PC-9 (cell line): ENCODE results near the gene NKAIN2.

Experiments used
- EZH2 ChIP-seq: fragments of 200-600 bp; sonication (generic); IDR thresholded peaks from 2 replicates; pipeline ENCODE4 v1.8.0; 2017; ENCODE audit warnings: antibody characterized with exemption, low read depth
- TF ChIP-seq, protein P1 (sequence below): fragments of 200-600 bp; sonication (generic); conservative IDR thresholded peaks from 2 replicates; pipeline ENCODE4 v1.6.1; 2017; ENCODE audit warnings: mixed run types, antibody characterized with exemption, mild to moderate bottlenecking, moderate library complexity

DNA sequence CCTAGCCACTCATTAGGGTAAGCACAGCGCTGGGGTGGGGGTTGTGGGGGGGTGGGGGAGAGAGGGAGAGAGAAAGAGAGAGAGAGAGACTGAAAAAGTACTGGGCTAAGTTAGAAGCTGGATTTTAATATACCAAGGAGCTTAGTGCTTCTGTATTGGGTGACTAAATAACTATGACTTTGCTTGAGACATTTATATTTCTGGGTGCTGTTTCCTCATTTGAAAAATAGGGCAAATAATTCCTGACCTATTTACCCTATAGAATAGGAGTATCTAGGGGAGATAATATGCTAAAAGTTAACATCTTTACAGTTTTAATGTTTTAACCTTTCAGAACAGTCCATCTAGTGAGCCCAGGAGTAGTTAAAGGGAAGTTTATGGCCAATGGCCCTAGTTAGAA lies 7.7 kb downstream of the NKAIN2 start:
- TF ChIP-seq, protein P1, sequence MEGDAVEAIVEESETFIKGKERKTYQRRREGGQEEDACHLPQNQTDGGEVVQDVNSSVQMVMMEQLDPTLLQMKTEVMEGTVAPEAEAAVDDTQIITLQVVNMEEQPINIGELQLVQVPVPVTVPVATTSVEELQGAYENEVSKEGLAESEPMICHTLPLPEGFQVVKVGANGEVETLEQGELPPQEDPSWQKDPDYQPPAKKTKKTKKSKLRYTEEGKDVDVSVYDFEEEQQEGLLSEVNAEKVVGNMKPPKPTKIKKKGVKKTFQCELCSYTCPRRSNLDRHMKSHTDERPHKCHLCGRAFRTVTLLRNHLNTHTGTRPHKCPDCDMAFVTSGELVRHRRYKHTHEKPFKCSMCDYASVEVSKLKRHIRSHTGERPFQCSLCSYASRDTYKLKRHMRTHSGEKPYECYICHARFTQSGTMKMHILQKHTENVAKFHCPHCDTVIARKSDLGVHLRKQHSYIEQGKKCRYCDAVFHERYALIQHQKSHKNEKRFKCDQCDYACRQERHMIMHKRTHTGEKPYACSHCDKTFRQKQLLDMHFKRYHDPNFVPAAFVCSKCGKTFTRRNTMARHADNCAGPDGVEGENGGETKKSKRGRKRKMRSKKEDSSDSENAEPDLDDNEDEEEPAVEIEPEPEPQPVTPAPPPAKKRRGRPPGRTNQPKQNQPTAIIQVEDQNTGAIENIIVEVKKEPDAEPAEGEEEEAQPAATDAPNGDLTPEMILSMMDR, result no peak
- TF ChIP-seq EZH2, result no peak
